Transverse colon (tissue), 4 donors: ENCODE results near the gene CLINT1. TPM values are rescaled to one million over a fixed set of nuclear protein-coding genes. Genes with fewer than 3 reads are reported as not detected.

Experiments
- DNase-seq: peaks from one replicate; pipeline ENCODE4 v3.0.0-alpha.2; 2019
- H3K27ac ChIP-seq, 4 donors: fragments of 200-600 bp; sonication (generic); 2 replicates each; pipeline ENCODE4 v1.5.1; 2016 to 2018; ENCODE audit warnings: inconsistent platforms in 4 of 4
- H3K27me3 ChIP-seq: fragments of 200-600 bp; sonication (generic); 2 replicates; pipeline ENCODE4 v1.5.1; 2017; ENCODE audit warnings: inconsistent platforms
- H3K36me3 ChIP-seq, 4 donors: fragments of 200-600 bp; sonication (generic); 2 replicates each; pipeline ENCODE4 v1.5.1; 2017 to 2019; ENCODE audit warnings: inconsistent platforms in 4 of 4
- H3K4me1 ChIP-seq, 4 donors: fragments of 200-600 bp; sonication (generic); 2 replicates each; pipeline ENCODE4 v1.5.1; 2017 to 2020; ENCODE audit warnings: inconsistent platforms in 4 of 4
- H3K4me3 ChIP-seq, 4 donors: fragments of 200-600 bp; sonication (generic); 1 replicate in 1 of 4; 2 replicates in 3 of 4; pipeline versions ENCODE4 v1.5.1 to v1.6.1; 2017 to 2019; ENCODE audit warnings: inconsistent platforms in 4 of 4
- H3K9me3 ChIP-seq, 2 donors: fragments of 200-600 bp; sonication (generic); 2 replicates each; pipeline ENCODE4 v1.5.1; 2017 to 2019; ENCODE audit warnings: inconsistent platforms in 2 of 2
- CTCF ChIP-seq, 5 experiments: fragments of 200-600 bp in 3 of 5; fragments of 450-650 bp in 2 of 5; sonication (generic) in 3 of 5; IDR thresholded peaks; 1 replicate in 2 of 5; 2 replicates in 3 of 5; pipeline ENCODE4 v1.5.1; 2016 to 2017; ENCODE audit warnings: antibody characterized with exemption in 5 of 5, inconsistent platforms in 3 of 5, mild to moderate bottlenecking in 2 of 5, moderate library complexity in 1 of 5
- EP300 ChIP-seq: sonication (generic); formaldehyde crosslinking; IDR thresholded peaks from one replicate; pipeline ENCODE4 v1.6.1; 2017; ENCODE audit warnings: antibody characterized with exemption, low read depth
- POLR2A ChIP-seq: fragments of 450-650 bp; IDR thresholded peaks from one replicate; pipeline ENCODE4 v1.6.1; 2016; ENCODE audit warnings: antibody characterized with exemption, mild to moderate bottlenecking, moderate library complexity
- POLR2AphosphoS5 ChIP-seq, 3 donors: sonication (generic); formaldehyde crosslinking; IDR thresholded peaks; one replicate each; pipeline ENCODE4 v1.6.1; 2016; ENCODE audit warnings: antibody characterized with exemption in 3 of 3
- WGBS, 2 donors: methylation state at CpG; one replicate each; pipeline ENCODE4 v1.1.5; 2018; ENCODE audit warnings: low coverage in 1 of 2; 5-methylcytosine and 5-hydroxymethylcytosine counted together
- in situ Hi-C, 4 donors: fragments of 200-750 bp; cut with MboI; loops; one replicate each; pipeline versions ENCODE4 v1.15.0 to v1.15.1; 2017; ENCODE audit warnings: low sequenced_read_pairs in 3 of 4, low pct_ligation_motif_present in 1 of 4, low pct_unique_long_range_greater_than_20kb in 1 of 4
- intact Hi-C: fragments of 100-400 bp; cut with DNase I; formaldehyde crosslinking; loops from one replicate; pipeline ENCODE4 v1.15.1; 2023; ENCODE audit warnings: low total_unique reads
- total RNA-seq, 4 donors: library from RNA; depleted of rRNA; stranded (reverse); fragments of >200 nt; gene quantifications; one replicate each; pipeline ENCODE4 v1.1.0, GENCODE V29; 2016

CLINT1 gene
- total RNA-seq, 4 donors from 2014 or later: 75.6 to 174 (median 131) TPM

- H3K27me3 ChIP-seq: no peaks in the 10 kb centered on the region
- H3K9me3 ChIP-seq: no peaks in the 10 kb centered on the region
- no peak for DNase-seq
- no peaks in the 10 kb centered on the region for H3K36me3 ChIP-seq
- no peak for TF ChIP-seq EP300
- TF ChIP-seq POLR2AphosphoS5 (IDR thresholded peaks at IDR 0.05): no peak
- no peak for TF ChIP-seq POLR2A
- no peak for TF ChIP-seq CTCF (IDR thresholded peaks at IDR 0.05)
- H3K4me3 ChIP-seq: no peak overlapping the region
- WGBS, 2 donors: 40 to 45% methylated on average over 1 to 2 of the region's 2 CpGs
- in situ Hi-C loops (no loop called here), intact Hi-C loops (no loop called here)
- peak overlapping the region in 1 of 4 donors; percentile 38 for H3K27ac ChIP-seq
- H3K4me1 ChIP-seq: peaks cover 0 to 6% (median 3%) of the 10 kb centered on the region in 4 donors
These were observed 7.6 kb upstream of the CLINT1 start for GRCh38 chr5:157866536-157866935.

- Histone ChIP-seq H3K4me1 (peaks cover 0 to 12% (median 7%) of the 10 kb centered on the region in 4 donors), H3K9me3 (no peaks in the 10 kb centered on the region), H3K4me3 (no peak overlapping the region), H3K36me3 (no peaks in the 10 kb centered on the region), H3K27me3 (no peaks in the 10 kb centered on the region), H3K27ac (peak overlapping the region; percentile 12 to 38 (median 23))
- intact Hi-C loops: no loop called here
- no peak for DNase-seq
- in situ Hi-C loops: no loop called here
- TF ChIP-seq EP300 (no peak), POLR2AphosphoS5 (IDR thresholded peaks at IDR 0.05) (peak in 1 of 3 donors; percentile 17)
- WGBS, 2 donors: 18 to 37% methylated on average over 4 of the region's 4 CpGs
These were observed 6.8 kb upstream of the CLINT1 start for GRCh38 chr5:157865781-157866180.

GRCh38 chr5:157864067-157864466 lies 5.1 kb upstream of the CLINT1 start:
- intact Hi-C loops (no loop called here), in situ Hi-C loops (no loop called here)
- Histone ChIP-seq H3K27me3 (no peaks in the 10 kb centered on the region), H3K9me3 (no peaks in the 10 kb centered on the region), H3K27ac (no peak overlapping the region), H3K4me3 (no peak overlapping the region), H3K36me3 (no peaks in the 10 kb centered on the region), H3K4me1 (peaks cover 0 to 12% (median 10%) of the 10 kb centered on the region in 4 donors)
- TF ChIP-seq POLR2AphosphoS5 (IDR thresholded peaks at IDR 0.05): no peak
- no peak for TF ChIP-seq POLR2A
- TF ChIP-seq CTCF (IDR thresholded peaks at IDR 0.05): no peak
- TF ChIP-seq EP300: no peak
- WGBS, 2 donors: 70% methylated on average over 2 to 4 of the region's 4 CpGs
- DNase-seq: no peak

- H3K9me3 ChIP-seq: no peaks in the 10 kb centered on the region
- H3K4me1 ChIP-seq: peaks cover 0 to 18% (median 13%) of the 10 kb centered on the region in 4 donors
- TF ChIP-seq POLR2AphosphoS5 (IDR thresholded peaks at IDR 0.05): no peak
- no peak for TF ChIP-seq EP300
- TF ChIP-seq CTCF (IDR thresholded peaks at IDR 0.05): no peak
- TF ChIP-seq POLR2A: no peak
- no peak for DNase-seq
- peak overlapping the region in 2 of 4 donors; percentile 54 to 63 for H3K27ac ChIP-seq
- WGBS, 2 donors: 71 to 77% methylated on average over 3 to 6 of the region's 6 CpGs
- H3K27me3 ChIP-seq: no peaks in the 10 kb centered on the region
- intact Hi-C loops: no loop called here
- H3K36me3 ChIP-seq: no peaks in the 10 kb centered on the region
- in situ Hi-C loops: no loop called here
- no peak overlapping the region for H3K4me3 ChIP-seq
These were observed 3.4 kb upstream of the CLINT1 start for GRCh38 chr5:157862183-157862851.
